ENCODE data around the gene CHL1.

CHL1 gene

DNA sequence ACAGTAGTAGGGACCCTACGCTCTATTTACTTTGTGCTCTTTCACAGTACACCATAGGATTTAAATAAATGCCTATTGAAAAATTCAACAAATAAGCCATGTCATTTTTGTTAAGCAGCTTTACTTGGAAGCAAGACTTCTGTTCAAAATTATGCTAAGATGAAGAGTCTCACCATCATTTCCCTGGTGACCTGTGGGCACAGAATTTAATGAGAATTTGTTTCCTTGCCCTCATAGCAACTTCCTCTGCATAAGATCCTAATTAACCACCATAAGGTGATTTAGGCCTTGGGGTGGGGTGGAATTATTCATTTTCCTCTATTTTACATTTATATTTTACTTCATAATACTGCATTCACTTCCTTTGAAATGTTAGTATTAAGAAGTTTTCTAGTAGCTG is 70.5 kb downstream of the CHL1 start:
- Histone ChIP-seq H2AK5ac (ENCODE audit: low read length) (no peak overlapping the region), H3K36me3 (ENCODE audit: control insufficient read depth in 1 of 2, insufficient read depth in 2 of 2, low read length in 2 of 2) (no peaks in the 10 kb centered on the region), H2AFZ (ENCODE audit: insufficient read depth, low read length, poor library complexity) (no peak overlapping the region), H3K4me3 (ENCODE audit: low read depth, low read length) (no peak overlapping the region), H3K9ac (ENCODE audit: low read length) (no peak overlapping the region), H4K91ac (ENCODE audit: low read depth, low read length) (no peak overlapping the region), H3K18ac (ENCODE audit: low read length) (no peak overlapping the region), H3K14ac (ENCODE audit: low read length) (no peak overlapping the region), H3K9me3 (ENCODE audit: insufficient read depth, low read depth, low read length) (no peaks in the 10 kb centered on the region), H2BK5ac (ENCODE audit: low read depth, low read length, poor library complexity) (no peak overlapping the region), H3K4me2 (ENCODE audit: low read length) (no peak overlapping the region), H3K79me1 (ENCODE audit: low read length) (no peaks in the 10 kb centered on the region), H3K79me2 (ENCODE audit: control insufficient read depth, insufficient read depth, low read length, poor library complexity) (no peaks in the 10 kb centered on the region), H3K27ac (ENCODE audit: low read depth, low read length) (no peak overlapping the region), H3K4me1 (ENCODE audit: control insufficient read depth in 1 of 2, insufficient read depth in 2 of 2, low read length in 2 of 2) (peaks cover 0 to 2% of the 10 kb centered on the region in 2 experiments), H2BK120ac (ENCODE audit: insufficient read depth, low read length, poor library complexity) (no peak overlapping the region), H3K4ac (ENCODE audit: low read depth, low read length) (no peak overlapping the region), H2BK12ac (ENCODE audit: low read length) (no peak overlapping the region), H4K12ac (ENCODE audit: low read depth, low read length) (no peak overlapping the region), H4K8ac (ENCODE audit: low read depth, low read length) (no peak overlapping the region), H3K27me3 (ENCODE audit: insufficient read depth, low read length) (no peaks in the 10 kb centered on the region), H3K23ac (ENCODE audit: low read length) (no peak overlapping the region)
- no CpG with 5 or more reads among the region's 1 CpG for WGBS (ENCODE audit: extremely low coverage, insufficient coverage, insufficient read length)
- no peak for DNase-seq

DNA sequence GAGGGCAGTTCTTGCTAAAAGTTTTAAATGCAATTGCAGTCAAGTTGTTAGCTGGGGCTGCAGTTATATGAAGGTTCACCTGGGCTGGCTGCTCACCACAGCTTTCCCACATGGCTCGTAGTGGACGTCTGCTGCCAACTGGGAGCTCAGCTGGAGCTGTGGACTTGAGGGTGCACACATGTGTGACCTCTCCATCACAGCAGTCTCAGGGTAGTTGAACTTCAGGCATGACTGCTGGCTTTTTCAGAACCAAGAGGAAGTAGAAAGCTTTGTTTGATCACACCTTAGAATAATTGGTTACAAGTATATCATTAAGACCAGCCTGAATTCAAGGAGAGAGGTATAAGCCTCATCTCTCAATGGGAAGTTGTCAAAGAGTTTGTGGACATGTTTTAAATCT is 74.1 kb downstream of the CHL1 start:
- Histone ChIP-seq H3K23ac (ENCODE audit: low read length) (no peak overlapping the region), H3K4me1 (ENCODE audit: control insufficient read depth in 1 of 2, insufficient read depth in 2 of 2, low read length in 2 of 2) (no peaks in the 10 kb centered on the region), H4K8ac (ENCODE audit: low read depth, low read length) (no peak overlapping the region), H3K9me3 (ENCODE audit: insufficient read depth, low read depth, low read length) (no peaks in the 10 kb centered on the region), H3K18ac (ENCODE audit: low read length) (no peak overlapping the region), H3K4me2 (ENCODE audit: low read length) (no peak overlapping the region), H3K9ac (ENCODE audit: low read length) (no peak overlapping the region), H4K91ac (ENCODE audit: low read depth, low read length) (no peak overlapping the region), H3K27ac (ENCODE audit: low read depth, low read length) (no peak overlapping the region), H3K4me3 (ENCODE audit: low read depth, low read length) (no peak overlapping the region), H3K27me3 (ENCODE audit: insufficient read depth, low read length) (no peaks in the 10 kb centered on the region), H2AK5ac (ENCODE audit: low read length) (no peak overlapping the region), H3K4ac (ENCODE audit: low read depth, low read length) (no peak overlapping the region), H2BK12ac (ENCODE audit: low read length) (no peak overlapping the region), H4K12ac (ENCODE audit: low read depth, low read length) (no peak overlapping the region), H2BK5ac (ENCODE audit: low read depth, low read length, poor library complexity) (no peak overlapping the region), H3K36me3 (ENCODE audit: control insufficient read depth in 1 of 2, insufficient read depth in 2 of 2, low read length in 2 of 2) (no peaks in the 10 kb centered on the region), H2AFZ (ENCODE audit: insufficient read depth, low read length, poor library complexity) (no peak overlapping the region), H3K14ac (ENCODE audit: low read length) (no peak overlapping the region), H2BK120ac (ENCODE audit: insufficient read depth, low read length, poor library complexity) (no peak overlapping the region), H3K79me2 (ENCODE audit: control insufficient read depth, insufficient read depth, low read length, poor library complexity) (no peaks in the 10 kb centered on the region), H3K79me1 (ENCODE audit: low read length) (no peaks in the 10 kb centered on the region)
- no CpG with 5 or more reads among the region's 2 CpGs for WGBS (ENCODE audit: extremely low coverage, insufficient coverage, insufficient read length)
- DNase-seq, result no peak

DNA sequence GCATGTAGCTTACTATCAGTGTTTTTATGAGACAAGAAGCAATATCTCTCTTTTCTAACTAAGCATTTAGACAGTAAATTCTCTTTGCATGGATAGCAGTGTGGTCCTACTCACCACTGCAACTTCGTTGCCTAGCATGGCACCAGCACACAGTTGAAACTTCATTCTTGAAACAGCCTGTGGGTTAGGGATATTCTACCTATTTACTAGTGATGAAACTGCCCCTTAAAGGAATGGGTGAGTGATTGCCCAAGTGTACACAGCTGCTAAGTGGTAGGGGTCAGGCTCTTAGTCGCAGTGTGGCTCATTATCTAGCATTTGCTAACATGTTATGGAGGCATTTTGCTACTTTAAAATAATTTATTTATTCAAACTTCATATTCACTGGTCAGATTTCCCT is 78.4 kb downstream of the CHL1 start:
- no peak overlapping the region for H2BK12ac ChIP-seq (ENCODE audit: low read length)
- no peak overlapping the region for H2BK5ac ChIP-seq (ENCODE audit: low read depth, low read length, poor library complexity)
- no CpG with 5 or more reads among the region's 2 CpGs for WGBS (ENCODE audit: extremely low coverage, insufficient coverage, insufficient read length)

DNA sequence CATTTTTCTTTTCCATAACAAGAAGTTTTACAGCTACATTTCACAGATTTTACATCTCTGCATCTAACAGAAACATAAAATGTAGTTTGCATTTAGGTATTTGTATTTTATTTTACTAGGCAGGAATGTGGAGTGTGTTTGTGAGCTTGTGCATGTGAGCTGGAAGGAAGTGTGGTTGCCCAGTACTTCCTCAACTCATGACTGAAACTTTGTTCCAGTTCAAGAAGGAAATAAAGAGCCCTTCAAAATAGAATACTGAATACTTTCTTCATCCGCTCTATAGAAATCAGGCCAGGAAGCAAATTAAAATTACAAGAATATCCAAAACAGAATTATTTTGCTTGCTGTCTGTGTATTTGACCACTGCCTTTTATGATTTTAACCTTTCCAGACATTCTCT is 81.3 kb downstream of the CHL1 start:
- Histone ChIP-seq H4K91ac (ENCODE audit: low read depth, low read length) (no peak overlapping the region), H3K9me3 (ENCODE audit: insufficient read depth, low read depth, low read length) (no peaks in the 10 kb centered on the region), H3K4me3 (ENCODE audit: low read depth, low read length) (no peak overlapping the region), H3K4me2 (ENCODE audit: low read length) (no peak overlapping the region), H3K79me1 (ENCODE audit: low read length) (no peaks in the 10 kb centered on the region), H4K8ac (ENCODE audit: low read depth, low read length) (no peak overlapping the region), H3K79me2 (ENCODE audit: control insufficient read depth, insufficient read depth, low read length, poor library complexity) (no peaks in the 10 kb centered on the region), H3K36me3 (ENCODE audit: control insufficient read depth in 1 of 2, insufficient read depth in 2 of 2, low read length in 2 of 2) (no peaks in the 10 kb centered on the region), H3K18ac (ENCODE audit: low read length) (no peak overlapping the region), H3K4ac (ENCODE audit: low read depth, low read length) (no peak overlapping the region), H3K14ac (ENCODE audit: low read length) (no peak overlapping the region), H2BK12ac (ENCODE audit: low read length) (no peak overlapping the region), H2BK120ac (ENCODE audit: insufficient read depth, low read length, poor library complexity) (no peak overlapping the region), H3K4me1 (ENCODE audit: control insufficient read depth in 1 of 2, insufficient read depth in 2 of 2, low read length in 2 of 2) (no peaks in the 10 kb centered on the region), H3K27ac (ENCODE audit: low read depth, low read length) (no peak overlapping the region), H2BK5ac (ENCODE audit: low read depth, low read length, poor library complexity) (no peak overlapping the region), H3K9ac (ENCODE audit: low read length) (no peak overlapping the region), H4K12ac (ENCODE audit: low read depth, low read length) (no peak overlapping the region), H2AK5ac (ENCODE audit: low read length) (no peak overlapping the region), H3K27me3 (ENCODE audit: insufficient read depth, low read length) (no peaks in the 10 kb centered on the region), H2AFZ (ENCODE audit: insufficient read depth, low read length, poor library complexity) (no peak overlapping the region), H3K23ac (ENCODE audit: low read length) (no peak overlapping the region)
- DNase-seq, result no peak
- no CpG with 5 or more reads among the region's 1 CpG for WGBS (ENCODE audit: extremely low coverage, insufficient coverage, insufficient read length)

More for the DNA sequence above, 78.4 kb downstream of the CHL1 start:
- H3K79me1 ChIP-seq (ENCODE audit: low read length), result no peaks in the 10 kb centered on the region
- H2AK5ac ChIP-seq (ENCODE audit: low read length), result no peak overlapping the region
- H3K23ac ChIP-seq (ENCODE audit: low read length), result no peak overlapping the region
- H2BK120ac ChIP-seq (ENCODE audit: insufficient read depth, low read length, poor library complexity), result no peak overlapping the region
- H3K4ac ChIP-seq (ENCODE audit: low read depth, low read length), result no peak overlapping the region
- no peak overlapping the region for H3K14ac ChIP-seq (ENCODE audit: low read length)
- H4K8ac ChIP-seq (ENCODE audit: low read depth, low read length), result no peak overlapping the region
- no peak overlapping the region for H3K18ac ChIP-seq (ENCODE audit: low read length)
- H3K79me2 ChIP-seq (ENCODE audit: control insufficient read depth, insufficient read depth, low read length, poor library complexity), result no peaks in the 10 kb centered on the region
- H3K4me2 ChIP-seq (ENCODE audit: low read length), result no peak overlapping the region
- DNase-seq, result no peak
- H3K36me3 ChIP-seq (ENCODE audit: control insufficient read depth in 1 of 2, insufficient read depth in 2 of 2, low read length in 2 of 2), result no peaks in the 10 kb centered on the region
- H3K9ac ChIP-seq (ENCODE audit: low read length), result no peak overlapping the region
- H3K4me1 ChIP-seq (ENCODE audit: control insufficient read depth in 1 of 2, insufficient read depth in 2 of 2, low read length in 2 of 2), result no peaks in the 10 kb centered on the region
- H3K27ac ChIP-seq (ENCODE audit: low read depth, low read length), result no peak overlapping the region
- H3K4me3 ChIP-seq (ENCODE audit: low read depth, low read length), result no peak overlapping the region
- H4K91ac ChIP-seq (ENCODE audit: low read depth, low read length), result no peak overlapping the region
- no peak overlapping the region for H2AFZ ChIP-seq (ENCODE audit: insufficient read depth, low read length, poor library complexity)
- H4K12ac ChIP-seq (ENCODE audit: low read depth, low read length), result no peak overlapping the region
- H3K9me3 ChIP-seq (ENCODE audit: insufficient read depth, low read depth, low read length), result no peaks in the 10 kb centered on the region
- H3K27me3 ChIP-seq (ENCODE audit: insufficient read depth, low read length), result no peaks in the 10 kb centered on the region

Data from trophoblast cell (in vitro differentiated cells and primary cell).